Right atrium auricular region (tissue), 2 donors: ENCODE results near the gene DAB1. TPM values are rescaled to one million over a fixed set of nuclear protein-coding genes. Genes with fewer than 3 reads are reported as not detected.

Source experiments
- DNase-seq: peaks from one replicate; pipeline ENCODE4 v3.0.0-alpha.2; 2019; ENCODE audit warnings: low spot score
- H3K27ac ChIP-seq, 2 donors: fragments of 200-600 bp; sonication (generic); 1 replicate in 1 of 2; 2 replicates in 1 of 2; pipeline ENCODE4 v1.5.1; 2016 to 2019
- H3K27me3 ChIP-seq, 2 donors: fragments of 200-600 bp; sonication (generic); one replicate each; pipeline versions ENCODE4 v1.5.1 to v1.6.0; 2017 to 2019
- H3K36me3 ChIP-seq: fragments of 200-600 bp; sonication (generic); one replicate; pipeline ENCODE4 v1.5.1; 2016
- H3K4me1 ChIP-seq, 2 donors: fragments of 200-600 bp; sonication (generic); one replicate each; pipeline versions ENCODE4 v1.5.1 to v1.6.0; 2017 to 2019
- H3K4me3 ChIP-seq, 2 donors: fragments of 200-600 bp; sonication (generic); 1 replicate in 1 of 2; 2 replicates in 1 of 2; pipeline ENCODE4 v1.5.1; 2017 to 2019; ENCODE audit warnings: mild to moderate bottlenecking in 1 of 2, moderate library complexity in 1 of 2
- H3K9me3 ChIP-seq, 2 donors: fragments of 200-600 bp; sonication (generic); one replicate each; pipeline ENCODE4 v1.5.1; 2019
- total RNA-seq, 2 donors: library from RNA; depleted of rRNA; stranded (reverse); fragments of >200 nt; gene quantifications; one replicate each; pipeline ENCODE4 v1.1.0, GENCODE V29; 2016
- TF ChIP-seq, protein P1 (sequence below), 2 donors: fragments of 200-600 bp; sonication (generic); IDR thresholded peaks; one replicate each; pipeline ENCODE4 v1.5.1; 2019; ENCODE audit warnings: antibody characterized with exemption in 2 of 2

Gene DAB1
- total RNA-seq, 2 donors from 2014 or later = 0.19 to 3.3 TPM

DNA sequence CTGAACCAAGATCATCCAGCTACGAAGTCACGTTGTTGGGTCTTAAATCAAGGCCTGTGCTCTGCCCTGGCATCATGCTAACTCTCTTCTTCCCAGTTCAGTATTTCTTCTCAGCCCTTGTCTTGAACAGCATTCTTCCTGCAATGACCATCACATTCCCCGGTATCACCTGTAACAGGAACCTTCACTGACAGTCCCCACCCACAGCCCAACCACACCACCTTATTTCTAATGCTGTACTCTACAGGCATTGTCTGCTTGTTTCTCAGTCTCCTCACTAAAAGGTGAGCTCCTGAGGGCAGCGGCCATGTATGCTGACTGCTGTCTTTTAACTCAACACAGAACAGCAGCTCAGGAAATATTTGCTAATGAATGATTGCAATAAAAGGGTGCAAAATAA, 54.0 kb downstream of the DAB1 start:
- TF ChIP-seq, protein P1, sequence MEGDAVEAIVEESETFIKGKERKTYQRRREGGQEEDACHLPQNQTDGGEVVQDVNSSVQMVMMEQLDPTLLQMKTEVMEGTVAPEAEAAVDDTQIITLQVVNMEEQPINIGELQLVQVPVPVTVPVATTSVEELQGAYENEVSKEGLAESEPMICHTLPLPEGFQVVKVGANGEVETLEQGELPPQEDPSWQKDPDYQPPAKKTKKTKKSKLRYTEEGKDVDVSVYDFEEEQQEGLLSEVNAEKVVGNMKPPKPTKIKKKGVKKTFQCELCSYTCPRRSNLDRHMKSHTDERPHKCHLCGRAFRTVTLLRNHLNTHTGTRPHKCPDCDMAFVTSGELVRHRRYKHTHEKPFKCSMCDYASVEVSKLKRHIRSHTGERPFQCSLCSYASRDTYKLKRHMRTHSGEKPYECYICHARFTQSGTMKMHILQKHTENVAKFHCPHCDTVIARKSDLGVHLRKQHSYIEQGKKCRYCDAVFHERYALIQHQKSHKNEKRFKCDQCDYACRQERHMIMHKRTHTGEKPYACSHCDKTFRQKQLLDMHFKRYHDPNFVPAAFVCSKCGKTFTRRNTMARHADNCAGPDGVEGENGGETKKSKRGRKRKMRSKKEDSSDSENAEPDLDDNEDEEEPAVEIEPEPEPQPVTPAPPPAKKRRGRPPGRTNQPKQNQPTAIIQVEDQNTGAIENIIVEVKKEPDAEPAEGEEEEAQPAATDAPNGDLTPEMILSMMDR (IDR thresholded peaks at IDR 0.05) = no peak
- Histone ChIP-seq H3K9me3 (no peaks in the 10 kb centered on the region), H3K27ac (no peak overlapping the region), H3K36me3 (no peaks in the 10 kb centered on the region), H3K4me3 (no peak overlapping the region), H3K4me1 (no peaks in the 10 kb centered on the region), H3K27me3 (no peaks in the 10 kb centered on the region)
- no peak for DNase-seq

DNA sequence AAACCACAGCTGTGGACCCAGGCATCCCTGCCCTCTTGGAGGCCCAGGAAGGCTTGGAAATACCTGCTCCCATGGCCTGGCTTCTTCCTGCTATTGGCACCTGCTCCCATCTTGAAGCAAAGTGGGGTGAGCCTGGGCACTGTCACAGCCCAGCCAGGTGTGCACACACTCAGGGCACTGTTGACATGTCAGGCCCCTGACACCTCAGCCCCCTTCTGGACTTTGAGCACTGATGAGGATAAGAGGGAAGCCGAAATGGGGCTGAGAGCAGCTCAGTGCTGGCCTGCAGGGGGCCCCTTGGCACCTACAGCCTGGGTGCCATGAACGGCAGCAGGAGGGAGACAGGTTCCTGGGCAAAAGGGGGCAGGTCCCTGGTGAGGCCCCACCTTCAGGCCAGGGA, 55.9 kb downstream of the DAB1 start:
- no peaks in the 10 kb centered on the region for H3K27me3 ChIP-seq
- TF ChIP-seq, protein P1 (IDR thresholded peaks at IDR 0.05) = no peak
- no peak overlapping the region for H3K4me3 ChIP-seq
- no peaks in the 10 kb centered on the region for H3K36me3 ChIP-seq
- DNase-seq = no peak
- H3K4me1 ChIP-seq = no peaks in the 10 kb centered on the region
- no peak overlapping the region for H3K27ac ChIP-seq
- H3K9me3 ChIP-seq = no peaks in the 10 kb centered on the region

DNA sequence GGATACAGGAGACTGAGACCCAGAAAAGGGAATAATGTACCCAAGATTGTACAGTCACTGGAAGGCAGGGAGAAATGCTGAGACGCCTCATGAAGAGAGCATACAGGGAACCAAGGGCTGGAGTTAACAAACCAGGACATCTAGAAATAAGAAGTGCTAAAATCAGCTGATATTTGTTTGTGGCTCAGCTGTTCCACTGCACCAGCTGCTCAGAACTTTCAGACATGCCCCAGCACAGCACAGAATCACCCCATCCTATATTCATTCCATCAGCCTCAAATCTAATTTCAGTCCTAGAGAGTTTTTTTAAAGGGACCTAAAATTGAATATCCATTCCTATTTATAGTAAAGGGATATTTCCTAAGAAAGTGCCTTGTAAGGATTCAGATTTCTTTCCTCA, 60.2 kb downstream of the DAB1 start:
- Histone ChIP-seq H3K36me3 (no peaks in the 10 kb centered on the region), H3K9me3 (peaks cover 0 to 7% of the 10 kb centered on the region in 2 donors), H3K27ac (no peak overlapping the region), H3K27me3 (no peaks in the 10 kb centered on the region), H3K4me3 (no peak overlapping the region), H3K4me1 (no peaks in the 10 kb centered on the region)
- TF ChIP-seq, protein P1 (IDR thresholded peaks at IDR 0.05) = no peak
- no peak for DNase-seq

DNA sequence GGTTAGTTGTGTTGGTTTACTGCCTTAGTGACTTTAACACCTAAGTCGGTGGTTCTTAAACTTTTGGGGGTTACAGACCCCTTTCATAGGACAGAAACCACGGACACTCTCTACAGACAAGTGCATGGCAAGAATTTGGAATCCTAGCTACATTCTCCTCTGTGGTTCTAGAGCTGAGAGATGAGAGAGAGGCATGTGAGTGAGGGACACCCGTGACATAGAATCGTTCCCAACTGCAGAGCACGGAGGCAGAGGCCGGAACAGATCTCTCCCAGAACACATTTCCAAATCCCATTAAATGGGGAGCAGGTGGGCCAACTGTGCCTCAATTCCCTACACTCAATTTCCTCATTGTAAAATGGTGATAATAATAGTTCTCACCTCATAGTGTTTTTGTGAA, 60.7 kb downstream of the DAB1 start:
- H3K4me3 ChIP-seq = no peak overlapping the region
- DNase-seq = no peak
- peaks cover 0 to 11% of the 10 kb centered on the region in 2 donors for H3K9me3 ChIP-seq
- no peaks in the 10 kb centered on the region for H3K27me3 ChIP-seq
- H3K27ac ChIP-seq = no peak overlapping the region
- no peaks in the 10 kb centered on the region for H3K36me3 ChIP-seq
- H3K4me1 ChIP-seq = no peaks in the 10 kb centered on the region
- TF ChIP-seq, protein P1 (IDR thresholded peaks at IDR 0.05) = no peak

DNA sequence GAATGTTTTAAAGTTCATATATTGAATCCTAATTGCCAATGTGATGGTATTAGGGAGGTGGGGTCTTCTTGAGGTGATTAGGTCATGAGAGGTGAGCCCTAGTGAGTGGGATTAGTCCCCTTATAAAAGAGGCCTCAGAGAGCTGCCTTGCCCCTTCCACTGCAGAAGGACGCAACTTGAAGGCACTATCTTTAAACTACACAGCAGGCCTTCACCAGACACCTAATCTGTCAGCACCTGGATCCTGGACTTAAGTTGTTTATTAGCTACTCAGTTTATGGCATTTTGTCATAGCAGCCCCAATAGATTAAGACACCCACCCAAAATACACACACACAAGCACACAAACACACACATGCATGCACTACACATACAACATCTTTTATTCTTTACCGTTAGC, 61.4 kb downstream of the DAB1 start:
- H3K36me3 ChIP-seq = no peaks in the 10 kb centered on the region
- H3K4me3 ChIP-seq = no peak overlapping the region
- H3K4me1 ChIP-seq = no peaks in the 10 kb centered on the region
- H3K27me3 ChIP-seq = no peaks in the 10 kb centered on the region
- no peak overlapping the region for H3K27ac ChIP-seq
- TF ChIP-seq, protein P1 (IDR thresholded peaks at IDR 0.05) = no peak
- DNase-seq = no peak
- peaks cover 0 to 11% of the 10 kb centered on the region in 2 donors for H3K9me3 ChIP-seq

DNA sequence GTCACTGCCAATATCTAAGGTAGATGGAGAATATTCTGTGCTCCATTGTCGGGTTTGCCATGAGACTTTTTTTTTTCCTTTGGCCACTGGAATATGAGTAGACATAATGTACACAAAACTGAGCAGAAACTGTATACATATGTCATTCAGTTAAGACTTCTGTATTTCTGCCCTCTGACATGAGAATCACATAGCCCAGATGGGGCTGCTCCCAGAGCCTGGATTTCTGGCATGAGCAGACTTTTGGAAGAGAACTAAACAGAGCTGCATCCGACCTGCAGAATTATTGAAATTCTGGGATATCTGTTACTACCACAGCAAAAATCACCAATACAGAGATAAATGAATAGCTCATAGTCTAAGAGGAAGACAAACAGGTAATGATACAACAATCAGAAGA, 62.3 kb downstream of the DAB1 start:
- Histone ChIP-seq H3K4me3 (no peak overlapping the region), H3K9me3 (peaks cover 0 to 11% of the 10 kb centered on the region in 2 donors), H3K36me3 (no peaks in the 10 kb centered on the region), H3K4me1 (no peaks in the 10 kb centered on the region), H3K27me3 (no peaks in the 10 kb centered on the region), H3K27ac (no peak overlapping the region)
- TF ChIP-seq, protein P1 (IDR thresholded peaks at IDR 0.05) = no peak
- DNase-seq = no peak
